GM12865 (cell line): Measurements from ENCODE around the gene TBC1D10A.

ENCODE experiments used
- DNase-seq: peaks from one replicate; pipeline ENCODE4 v3.0.0; 2010; ENCODE audit warnings: low read depth
- H3K4me3 ChIP-seq: 2 replicates; pipeline ENCODE4 v1.5.1; 2011; ENCODE audit warnings: mild to moderate bottlenecking, low read depth, low read length, control low read depth
- CTCF ChIP-seq: IDR thresholded peaks from 2 replicates; pipeline ENCODE4 v1.5.1; 2011; ENCODE audit warnings: low read length, control low read depth, low read depth, inconsistent platforms; ENCODE audit not compliant: insufficient read depth; ENCODE audit errors: missing control alignments

TBC1D10A gene

GRCh38 chr22:30357650-30358215 is 31.0 kb upstream of the TBC1D10A start:
- no peak overlapping the region; the same call in 1 of the 2 replicates for H3K4me3 ChIP-seq

GRCh38 chr22:30357236-30357570 is 30.5 kb upstream of the TBC1D10A start:
- no peak for TF ChIP-seq CTCF
- no peak for DNase-seq
- H3K4me3 ChIP-seq, result peak overlapping the region; percentile 81

More at GRCh38 chr22:30357650-30358215, 31.0 kb upstream of the TBC1D10A start:
- DNase-seq, result no peak
- no peak for TF ChIP-seq CTCF

- DNase-seq, result peak; percentile 95
- TF ChIP-seq CTCF, result no peak
- peak within 1 kb of the TSS; percentile 81 for H3K4me3 ChIP-seq
Measured at GRCh38 chr22:30356449-30357235, 29.9 kb upstream of the TBC1D10A start, which contains the start of the genes CCDC157 and SF3A1. Gene CCDC157, plus strand, starts transcription at chr22:30357007. Its CDS starts 8,994 bp downstream, at chr22:30366001. Gene SF3A1, minus strand, starts transcription at chr22:30356894. Its CDS starts 102 bp downstream, at chr22:30356792.

GRCh38 chr22:30354644-30355043 is 27.9 kb upstream of the TBC1D10A start:
- TF ChIP-seq CTCF, result no peak
- H3K4me3 ChIP-seq, result no peak overlapping the region
- no peak for DNase-seq

- no peak for TF ChIP-seq CTCF
- H3K4me3 ChIP-seq, result no peak overlapping the region
- no peak for DNase-seq
Measured at GRCh38 chr22:30351226-30351625, 24.5 kb upstream of the TBC1D10A start.

- peak; percentile 45 for DNase-seq
- TF ChIP-seq CTCF, result no peak
- no peak overlapping the region for H3K4me3 ChIP-seq
Measured at GRCh38 chr22:30348809-30349208, 22.1 kb upstream of the TBC1D10A start.
